ENCODE data around the gene SLC16A12.

The SLC16A12 gene

GRCh38 chr10:89431977-89432376 is 103.4 kb downstream of the SLC16A12 start:
- TF ChIP-seq CTCF (IDR thresholded peaks at IDR 0.05), result no peak
- Mint-ChIP-seq H3K36me3 (ENCODE audit: low read depth) (no peaks in the 10 kb centered on the region), H3K27me3 (ENCODE audit: low read depth, poor library complexity) (peaks cover 10% of the 10 kb centered on the region), H3K27ac (no peak overlapping the region), H3K4me3 (no peak overlapping the region), H3K9me3 (no peaks in the 10 kb centered on the region), H3K4me1 (no peaks in the 10 kb centered on the region)
- DNase-seq, result no peak

- Mint-ChIP-seq H3K27ac (no peak overlapping the region), H3K9me3 (no peaks in the 10 kb centered on the region), H3K27me3 (ENCODE audit: low read depth, poor library complexity) (peaks cover 5% of the 10 kb centered on the region), H3K4me3 (no peak overlapping the region), H3K4me1 (peaks cover 5% of the 10 kb centered on the region), H3K36me3 (ENCODE audit: low read depth) (no peaks in the 10 kb centered on the region)
- DNase-seq, result no peak
- TF ChIP-seq CTCF (IDR thresholded peaks at IDR 0.05), result no peak
These were observed 106.5 kb downstream of the SLC16A12 start for GRCh38 chr10:89428877-89429276.

- Mint-ChIP-seq H3K27ac (no peak overlapping the region), H3K36me3 (ENCODE audit: low read depth) (no peaks in the 10 kb centered on the region)
These were observed 107.8 kb downstream of the SLC16A12 start for GRCh38 chr10:89427629-89428028.

GRCh38 chr10:89426230-89426868 is 109.0 kb downstream of the SLC16A12 start:
- H3K9me3 Mint-ChIP-seq, result no peaks in the 10 kb centered on the region
- DNase-seq, result peak; percentile 4
- H3K36me3 Mint-ChIP-seq (ENCODE audit: low read depth), result no peaks in the 10 kb centered on the region
- TF ChIP-seq CTCF (IDR thresholded peaks at IDR 0.05), result peak; percentile 76
- H3K4me1 Mint-ChIP-seq, result peaks cover 5% of the 10 kb centered on the region
- no peak overlapping the region for H3K27ac Mint-ChIP-seq
- H3K4me3 Mint-ChIP-seq, result no peak overlapping the region
- H3K27me3 Mint-ChIP-seq (ENCODE audit: low read depth, poor library complexity), result peaks cover 5% of the 10 kb centered on the region

More at GRCh38 chr10:89427629-89428028, 107.8 kb downstream of the SLC16A12 start:
- H3K27me3 Mint-ChIP-seq (ENCODE audit: low read depth, poor library complexity), result peaks cover 5% of the 10 kb centered on the region
- H3K9me3 Mint-ChIP-seq, result no peaks in the 10 kb centered on the region
- peaks cover 5% of the 10 kb centered on the region for H3K4me1 Mint-ChIP-seq
- DNase-seq, result no peak
- no peak for TF ChIP-seq CTCF (IDR thresholded peaks at IDR 0.05)
- H3K4me3 Mint-ChIP-seq, result no peak overlapping the region

- no peaks in the 10 kb centered on the region for H3K36me3 Mint-ChIP-seq (ENCODE audit: low read depth)
- no peak for TF ChIP-seq CTCF (IDR thresholded peaks at IDR 0.05)
- peaks cover 5% of the 10 kb centered on the region for H3K27me3 Mint-ChIP-seq (ENCODE audit: low read depth, poor library complexity)
- no peaks in the 10 kb centered on the region for H3K9me3 Mint-ChIP-seq
- H3K27ac Mint-ChIP-seq, result no peak overlapping the region
- H3K4me1 Mint-ChIP-seq, result peaks cover 5% of the 10 kb centered on the region
- H3K4me3 Mint-ChIP-seq, result no peak overlapping the region
- DNase-seq, result no peak
These were observed 110.4 kb downstream of the SLC16A12 start for GRCh38 chr10:89425000-89425399.

GRCh38 chr10:89421018-89421476 is 114.3 kb downstream of the SLC16A12 start:
- no peak overlapping the region for H3K27ac Mint-ChIP-seq
- peaks cover 6% of the 10 kb centered on the region for H3K4me1 Mint-ChIP-seq
- H3K27me3 Mint-ChIP-seq (ENCODE audit: low read depth, poor library complexity), result peaks cover 5% of the 10 kb centered on the region
- TF ChIP-seq CTCF (IDR thresholded peaks at IDR 0.05), result no peak
- no peak overlapping the region for H3K4me3 Mint-ChIP-seq
- peaks cover 15% of the 10 kb centered on the region for H3K36me3 Mint-ChIP-seq (ENCODE audit: low read depth)
- no peak for DNase-seq
- H3K9me3 Mint-ChIP-seq, result no peaks in the 10 kb centered on the region

All from nephron progenitor cell (in vitro differentiated cells).